Activated CD4-positive, alpha-beta T cell treated with anti-CD3 and anti-CD28 coated beads, Interleukin-2, amount 10 ng/mL, durations not matched to agents 24 days and 14 days (primary cell): ENCODE results near the gene ZNF423. TPM values are rescaled to one million over a fixed set of nuclear protein-coding genes. Genes with fewer than 3 reads are reported as not detected.

Experiments used
- DNase-seq: peaks from one replicate; pipeline ENCODE4 v3.0.0; 2022
- H3K27ac Mint-ChIP-seq: one replicate; pipeline ENCODE4 v1.8.0; 2022; ENCODE audit warnings: mild to moderate bottlenecking, mixed read lengths
- H3K27me3 Mint-ChIP-seq: one replicate; pipeline ENCODE4 v1.8.0; 2022; ENCODE audit warnings: mixed read lengths
- H3K36me3 Mint-ChIP-seq: one replicate; pipeline ENCODE4 v1.8.0; 2022; ENCODE audit warnings: low read depth, mild to moderate bottlenecking, mixed read lengths
- H3K4me1 Mint-ChIP-seq: one replicate; pipeline ENCODE4 v1.8.0; 2021; ENCODE audit warnings: mixed read lengths
- H3K4me3 Mint-ChIP-seq: one replicate; pipeline ENCODE4 v1.8.0; 2022; ENCODE audit warnings: mild to moderate bottlenecking, moderate library complexity, mixed read lengths
- H3K9me3 Mint-ChIP-seq: one replicate; pipeline ENCODE4 v1.8.0; 2021; ENCODE audit warnings: mixed read lengths
- intact Hi-C: fragments of 100-400 bp; cut with micrococcal nuclease; formaldehyde crosslinking; loops from one replicate; pipeline ENCODE4 v1.15.1; 2023
- total RNA-seq: library from RNA; stranded (reverse); gene quantifications from 2 replicates; pipeline ENCODE4 v1.2.3, GENCODE V29; 2022

ZNF423 gene
- total RNA-seq, 1 donor from 2014 or later = not detected

DNA sequence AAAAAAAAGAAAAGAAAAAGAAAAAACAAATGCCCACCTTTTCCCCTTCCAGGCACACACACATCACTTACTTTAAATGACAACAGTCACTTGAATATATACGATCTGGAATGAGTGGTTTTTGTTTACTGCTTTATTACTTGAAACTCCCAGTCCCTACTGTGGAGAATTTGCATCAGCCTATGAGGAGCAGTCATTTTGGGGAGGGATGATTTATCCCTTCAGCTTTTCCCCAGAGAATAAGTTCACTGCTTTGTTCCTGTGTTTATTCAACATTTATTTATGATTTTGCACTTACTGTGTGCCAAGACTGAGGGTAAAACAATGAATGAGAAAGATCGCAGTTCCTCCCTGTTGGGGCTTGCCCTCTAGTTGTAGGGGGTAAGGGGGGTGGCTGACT lies 4.7 kb upstream of the ZNF423 start:
- intact Hi-C loops = no loop called here
- Mint-ChIP-seq H3K27me3 (peaks cover 47% of the 10 kb centered on the region), H3K4me1 (peaks cover 3% of the 10 kb centered on the region), H3K9me3 (no peaks in the 10 kb centered on the region), H3K27ac (no peak overlapping the region), H3K36me3 (peaks cover 2% of the 10 kb centered on the region), H3K4me3 (no peak overlapping the region)
- no peak for DNase-seq

DNA sequence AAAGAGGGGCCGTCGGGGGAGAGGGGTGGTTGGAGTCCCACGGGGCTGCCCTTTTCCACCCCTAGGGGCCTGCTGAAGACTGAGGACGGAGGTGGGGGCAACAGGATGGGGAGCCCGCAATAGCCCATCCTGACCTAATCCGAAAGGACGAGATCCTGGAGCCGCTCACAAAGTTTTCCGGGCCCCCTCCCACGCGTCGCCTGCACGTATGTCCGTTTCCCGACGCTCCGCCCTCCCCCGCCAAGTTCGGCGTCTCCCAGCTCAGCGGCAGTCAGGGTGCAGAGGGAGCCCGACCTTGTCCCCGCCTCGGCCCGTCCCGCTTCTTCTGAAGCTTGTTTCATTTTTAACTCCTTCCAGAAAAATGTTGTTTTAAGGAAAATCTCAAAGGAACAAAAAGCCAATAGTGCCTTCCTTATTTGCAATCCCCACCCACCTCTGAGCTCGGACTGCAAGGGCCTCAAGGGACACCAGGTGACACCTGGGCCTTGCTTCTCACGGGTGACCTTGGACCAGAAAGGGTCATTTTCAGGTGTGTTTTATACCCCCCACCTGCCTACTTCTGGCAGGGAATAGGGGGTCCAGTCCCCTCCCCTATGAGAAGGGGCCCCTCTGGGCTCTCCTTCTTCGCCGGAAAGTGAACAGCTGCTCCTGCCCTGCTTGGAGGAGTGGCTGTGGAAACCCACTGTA lies 3.4 kb upstream of the ZNF423 start:
- peak; percentile 62 for DNase-seq
- peak overlapping the region; percentile 58 for H3K4me3 Mint-ChIP-seq
- intact Hi-C loops = loop anchor here (5.0 kb wide), 1 partner anchor 208 kb away; the partner anchor contains the start of gene HEATR3
- peaks cover 2% of the 10 kb centered on the region for H3K36me3 Mint-ChIP-seq
- no peak overlapping the region for H3K27ac Mint-ChIP-seq
- H3K27me3 Mint-ChIP-seq = peaks cover 48% of the 10 kb centered on the region
- peaks cover 3% of the 10 kb centered on the region for H3K4me1 Mint-ChIP-seq
- no peaks in the 10 kb centered on the region for H3K9me3 Mint-ChIP-seq

DNA sequence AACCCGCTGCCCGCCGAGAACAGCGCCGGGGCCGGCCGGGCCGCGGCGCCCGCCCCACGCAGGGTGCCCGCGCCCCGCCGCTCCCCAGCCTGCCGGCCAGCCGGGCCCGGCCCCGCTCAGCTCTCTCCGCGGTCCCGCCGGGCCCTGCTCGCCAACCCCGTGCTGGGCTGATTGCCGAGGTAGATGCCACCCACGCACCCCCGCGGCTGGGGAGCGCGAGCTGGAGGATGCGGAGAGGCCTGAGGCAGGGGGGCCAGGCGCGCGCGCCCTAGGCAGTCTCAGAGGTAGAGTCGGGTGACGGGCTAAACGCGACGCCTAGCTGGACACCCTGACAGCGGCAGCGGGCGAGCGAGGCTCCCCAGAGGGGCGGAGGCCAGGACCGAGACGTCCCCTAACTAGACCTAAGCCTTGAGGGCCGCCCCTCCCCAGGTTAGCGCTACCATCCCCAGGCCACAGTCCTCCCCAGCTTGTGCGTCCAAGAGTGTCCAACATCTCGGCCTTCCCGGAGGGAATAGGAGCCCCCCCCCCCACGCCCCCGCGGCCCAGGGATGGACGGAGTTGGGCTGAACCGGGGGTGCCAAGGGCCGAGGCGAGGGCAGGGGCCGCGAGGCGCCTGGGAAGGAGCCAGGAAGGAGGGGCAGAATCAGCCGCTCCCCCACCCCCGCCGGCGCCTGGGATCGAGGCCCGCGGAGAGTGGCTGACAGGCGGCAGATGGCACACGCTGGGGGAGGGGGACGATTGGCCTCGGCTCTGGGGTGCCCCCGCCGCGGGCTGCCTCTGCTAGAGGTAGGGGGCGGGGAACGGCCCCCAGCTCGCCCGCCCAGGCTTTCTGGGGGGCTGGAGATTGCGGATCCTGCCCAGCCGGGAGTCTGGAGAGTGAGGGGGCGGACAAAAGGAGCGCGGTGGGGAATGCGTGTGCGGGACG lies 2.5 kb upstream of the ZNF423 start:
- Mint-ChIP-seq H3K9me3 (no peaks in the 10 kb centered on the region), H3K4me3 (peak overlapping the region; percentile 58), H3K27me3 (peaks cover 52% of the 10 kb centered on the region)

DNA sequence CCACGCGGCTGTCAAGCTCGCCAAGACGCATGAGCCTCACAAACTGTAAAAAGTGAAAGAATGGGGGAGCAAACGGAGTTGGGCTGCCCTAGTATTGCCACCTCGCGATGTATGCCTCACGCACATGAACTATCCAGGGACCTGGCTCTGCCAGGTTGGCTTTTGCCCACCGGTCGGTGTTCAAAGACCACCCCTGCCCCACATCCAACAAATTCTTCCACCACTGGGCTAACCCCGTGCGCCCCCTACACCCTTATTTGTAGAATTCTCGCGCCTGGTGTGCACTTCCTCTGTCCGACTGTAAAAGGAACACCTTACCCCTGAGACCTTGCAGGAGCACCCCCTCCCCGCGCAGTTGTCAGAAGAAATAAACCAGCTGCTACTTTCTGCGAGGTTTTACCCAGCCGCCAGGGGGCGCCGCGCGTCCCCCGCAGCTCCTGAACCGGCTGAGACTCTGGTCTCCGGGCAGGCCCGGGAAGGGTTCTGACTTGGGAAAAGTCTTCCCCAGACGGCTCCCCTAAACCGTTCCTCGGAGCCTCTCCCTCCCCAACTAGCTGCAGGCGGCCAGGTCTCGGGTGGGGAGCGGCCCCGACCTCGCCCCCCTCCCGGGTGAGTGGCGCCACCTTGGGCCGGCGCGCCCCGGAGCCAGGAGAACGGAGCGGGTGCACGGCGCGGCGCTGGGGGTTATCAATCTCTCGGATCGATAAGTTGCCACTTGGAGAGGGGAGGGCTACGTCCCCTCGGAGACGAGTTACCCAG lies 1.7 kb upstream of the ZNF423 start:
- DNase-seq = peak; percentile 84
- Mint-ChIP-seq H3K4me1 (peaks cover 3% of the 10 kb centered on the region), H3K9me3 (no peaks in the 10 kb centered on the region), H3K27ac (peak overlapping the region; percentile 53), H3K36me3 (peaks cover 2% of the 10 kb centered on the region), H3K27me3 (peaks cover 56% of the 10 kb centered on the region), H3K4me3 (peak overlapping the region; percentile 79)
- intact Hi-C loops = loop anchor here (5.0 kb wide), 1 partner anchor 210 kb away; the partner anchor contains the start of gene HEATR3

More for the DNA sequence above, 2.5 kb upstream of the ZNF423 start:
- DNase-seq = peak; percentile 68
- H3K27ac Mint-ChIP-seq = no peak overlapping the region
- peaks cover 2% of the 10 kb centered on the region for H3K36me3 Mint-ChIP-seq
- H3K4me1 Mint-ChIP-seq = peaks cover 3% of the 10 kb centered on the region
- intact Hi-C loops = loop anchor here (5.0 kb wide), 1 partner anchor 209 kb away; the partner anchor contains the start of gene HEATR3

DNA sequence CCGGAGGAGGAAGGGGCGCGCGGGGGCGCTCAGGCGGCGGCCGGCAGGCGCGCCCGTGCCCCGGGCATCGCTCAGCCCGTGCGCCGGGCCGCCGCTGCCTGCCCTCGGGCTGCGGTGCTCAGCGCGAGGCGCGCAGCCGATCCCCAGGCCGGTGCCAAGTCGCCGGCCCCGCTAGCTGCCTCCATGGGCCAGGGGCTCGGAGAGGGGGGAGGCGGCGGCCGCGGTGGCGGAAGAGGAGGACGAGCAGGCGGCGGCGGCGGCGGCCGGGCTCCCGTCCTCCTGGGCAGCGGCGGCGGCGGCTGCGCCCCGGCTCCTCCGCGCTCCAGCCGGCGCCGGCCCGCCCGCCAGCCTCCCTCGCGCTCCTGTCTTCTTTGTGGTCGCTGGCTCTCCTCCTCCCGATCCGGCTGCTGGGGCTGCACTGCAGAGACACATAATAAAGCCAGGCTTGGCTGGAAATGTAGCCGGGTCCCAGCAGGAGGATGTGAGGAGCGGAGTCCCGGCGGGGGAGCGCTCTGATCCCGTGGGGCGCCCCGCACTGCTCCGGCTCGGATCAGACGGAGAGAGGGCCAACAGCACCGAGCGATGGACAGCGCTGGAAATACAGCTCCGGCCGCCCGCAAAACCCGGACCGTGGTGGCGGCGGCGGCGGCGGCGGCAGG lies 889 bp upstream of the ZNF423 start:
- Mint-ChIP-seq H3K4me1 (peaks cover 3% of the 10 kb centered on the region), H3K27ac (peak overlapping the region; percentile 51), H3K36me3 (peaks cover 2% of the 10 kb centered on the region), H3K27me3 (peaks cover 57% of the 10 kb centered on the region), H3K9me3 (no peaks in the 10 kb centered on the region), H3K4me3 (peak overlapping the region; percentile 79)
- DNase-seq = peak; percentile 72
- intact Hi-C loops = loop anchor here (5.0 kb wide), 1 partner anchor 210 kb away; the partner anchor contains the start of gene HEATR3

DNA sequence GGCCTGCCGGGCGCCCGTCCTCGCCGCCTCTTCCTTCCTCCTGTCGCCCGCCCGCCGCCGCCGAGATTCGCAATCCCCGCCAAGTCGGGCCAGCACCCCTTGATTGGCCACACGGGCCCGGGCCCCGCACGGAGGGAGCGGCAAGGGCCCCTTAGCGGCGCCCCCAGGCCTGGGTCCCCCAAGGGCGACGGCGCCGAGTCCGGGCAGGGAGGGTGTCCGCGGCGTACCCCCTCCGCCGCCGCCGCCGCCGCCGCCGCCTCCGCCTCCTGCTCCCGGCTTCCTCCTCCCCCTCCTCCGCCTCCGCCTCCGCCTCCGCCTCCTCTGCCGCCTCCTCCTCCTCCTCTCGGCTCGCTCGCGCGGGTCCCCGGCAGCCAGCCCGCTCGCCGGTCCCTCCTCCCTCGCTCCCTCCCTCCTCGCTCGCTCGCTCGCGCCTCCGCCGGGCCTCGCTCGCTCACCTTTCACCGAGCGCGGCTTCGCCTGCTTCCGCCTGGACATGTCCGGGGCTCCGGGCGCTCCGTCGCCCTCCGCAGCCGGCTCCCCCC lies 561 bp downstream of the ZNF423 start:
- DNase-seq = peak; percentile 92
- no peak overlapping the region for H3K27ac Mint-ChIP-seq
- peaks cover 51% of the 10 kb centered on the region for H3K27me3 Mint-ChIP-seq
- peak overlapping the region; percentile 61 for H3K4me3 Mint-ChIP-seq
- peaks cover 3% of the 10 kb centered on the region for H3K4me1 Mint-ChIP-seq
- intact Hi-C loops = loop anchor here (5.0 kb wide), 1 partner anchor 212 kb away; the partner anchor contains the start of gene HEATR3
- no peaks in the 10 kb centered on the region for H3K9me3 Mint-ChIP-seq
- peaks cover 2% of the 10 kb centered on the region for H3K36me3 Mint-ChIP-seq

DNA sequence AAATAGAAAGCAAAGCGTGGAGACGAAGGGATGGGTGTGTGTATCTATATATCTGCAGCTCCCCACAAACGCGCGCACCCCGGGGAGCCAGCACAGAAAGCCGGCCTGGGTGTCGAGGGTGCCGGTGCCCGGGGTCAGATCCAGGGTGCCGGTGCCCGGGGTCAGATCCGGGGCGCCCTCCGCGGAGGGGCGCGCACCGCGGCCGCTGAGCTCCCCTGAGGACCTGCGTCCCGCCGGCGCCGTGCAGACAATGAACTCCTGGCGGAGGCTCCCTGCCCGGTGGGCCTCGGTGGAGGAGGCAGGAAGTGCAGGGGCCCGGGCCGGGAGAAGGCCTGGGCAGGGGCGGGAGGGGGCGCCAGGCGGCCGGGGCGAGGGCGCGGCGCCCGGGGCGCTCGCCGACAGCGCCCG lies 1.1 kb downstream of the ZNF423 start:
- H3K4me3 Mint-ChIP-seq = peak overlapping the region; percentile 59
- H3K36me3 Mint-ChIP-seq = peaks cover 2% of the 10 kb centered on the region
- H3K4me1 Mint-ChIP-seq = peaks cover 3% of the 10 kb centered on the region
- H3K27me3 Mint-ChIP-seq = peaks cover 47% of the 10 kb centered on the region
- no peaks in the 10 kb centered on the region for H3K9me3 Mint-ChIP-seq
- DNase-seq = peak; percentile 61
- H3K27ac Mint-ChIP-seq = no peak overlapping the region
- intact Hi-C loops = loop anchor here (5.0 kb wide), 1 partner anchor 213 kb away; the partner anchor contains the start of gene HEATR3

DNA sequence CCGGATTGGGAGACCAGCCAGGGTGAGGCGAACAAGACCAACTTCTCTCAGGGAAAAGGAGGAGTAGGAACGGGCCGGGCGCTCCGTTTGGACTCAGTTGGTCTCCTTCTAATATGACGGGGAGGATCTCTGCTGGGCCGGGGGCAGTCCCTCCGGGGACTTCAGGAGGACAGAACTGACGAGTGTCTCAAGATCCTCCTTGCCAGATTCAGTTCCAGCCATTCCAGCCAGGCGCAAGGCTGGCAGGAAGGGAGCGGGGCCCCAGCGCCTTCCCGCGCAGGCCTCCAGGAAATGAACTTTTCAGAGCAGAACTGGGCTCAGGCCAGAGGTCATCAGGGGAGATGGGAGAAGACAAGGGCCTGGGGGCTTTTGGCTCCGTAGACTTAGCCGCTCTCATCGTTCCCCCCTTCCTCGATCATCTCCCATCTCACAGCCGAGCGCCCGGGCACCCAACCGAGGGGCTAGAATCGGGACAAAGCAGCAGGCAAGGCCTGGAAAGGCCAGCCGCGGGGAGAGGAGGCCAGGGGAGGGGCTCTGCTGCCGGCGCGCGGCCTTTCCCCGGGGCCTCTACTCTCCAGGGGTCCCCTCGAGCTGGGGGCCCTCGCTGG lies 1.6 kb downstream of the ZNF423 start:
- intact Hi-C loops = no loop called here
- Mint-ChIP-seq H3K4me3 (peak overlapping the region; percentile 59), H3K4me1 (peaks cover 5% of the 10 kb centered on the region), H3K27ac (no peak overlapping the region), H3K36me3 (peaks cover 2% of the 10 kb centered on the region), H3K9me3 (no peaks in the 10 kb centered on the region), H3K27me3 (peaks cover 46% of the 10 kb centered on the region)
- DNase-seq = no peak

DNA sequence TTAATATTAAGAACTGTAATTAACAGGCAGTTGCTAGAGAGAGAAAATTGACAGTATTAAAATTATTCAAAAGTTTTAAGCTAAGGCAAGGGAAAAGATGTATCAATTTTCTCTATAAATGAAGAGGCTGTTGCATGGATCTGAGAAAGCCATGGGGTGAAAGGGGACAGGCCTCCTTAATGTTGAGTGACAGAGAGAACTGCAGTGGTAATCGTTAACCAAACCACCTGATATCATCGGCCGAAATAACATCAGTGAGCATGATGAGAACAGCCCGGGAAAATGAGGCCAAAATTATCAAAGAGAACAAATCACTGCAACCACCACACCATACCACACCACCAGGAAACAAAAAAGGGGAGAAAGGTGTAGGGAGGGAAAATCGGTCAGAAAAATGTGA lies 3.6 kb downstream of the ZNF423 start:
- no peaks in the 10 kb centered on the region for H3K36me3 Mint-ChIP-seq
- H3K4me1 Mint-ChIP-seq = peaks cover 2% of the 10 kb centered on the region
- no peak overlapping the region for H3K4me3 Mint-ChIP-seq
- H3K9me3 Mint-ChIP-seq = no peaks in the 10 kb centered on the region
- no peak for DNase-seq
- intact Hi-C loops = no loop called here
- H3K27me3 Mint-ChIP-seq = peaks cover 42% of the 10 kb centered on the region
- H3K27ac Mint-ChIP-seq = no peak overlapping the region

DNA sequence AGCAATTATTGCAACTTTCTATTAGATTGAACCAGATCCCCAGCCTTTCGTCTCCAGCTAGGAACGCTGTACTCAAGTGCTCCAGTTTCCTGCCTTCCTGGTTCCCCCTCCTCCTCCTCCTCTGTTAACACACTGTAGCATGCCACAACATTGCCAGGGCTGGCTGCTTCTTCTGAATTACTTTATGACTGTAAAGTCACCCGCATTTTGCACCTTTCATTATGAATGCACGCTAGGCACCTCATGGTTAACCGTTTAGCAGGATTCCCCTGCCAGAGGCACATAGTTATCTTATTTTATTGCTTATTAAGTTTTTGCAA lies 4.5 kb downstream of the ZNF423 start:
- Mint-ChIP-seq H3K27ac (no peak overlapping the region), H3K27me3 (peaks cover 41% of the 10 kb centered on the region), H3K4me1 (peaks cover 2% of the 10 kb centered on the region), H3K9me3 (no peaks in the 10 kb centered on the region), H3K4me3 (no peak overlapping the region), H3K36me3 (no peaks in the 10 kb centered on the region)
- intact Hi-C loops = no loop called here
- no peak for DNase-seq

DNA sequence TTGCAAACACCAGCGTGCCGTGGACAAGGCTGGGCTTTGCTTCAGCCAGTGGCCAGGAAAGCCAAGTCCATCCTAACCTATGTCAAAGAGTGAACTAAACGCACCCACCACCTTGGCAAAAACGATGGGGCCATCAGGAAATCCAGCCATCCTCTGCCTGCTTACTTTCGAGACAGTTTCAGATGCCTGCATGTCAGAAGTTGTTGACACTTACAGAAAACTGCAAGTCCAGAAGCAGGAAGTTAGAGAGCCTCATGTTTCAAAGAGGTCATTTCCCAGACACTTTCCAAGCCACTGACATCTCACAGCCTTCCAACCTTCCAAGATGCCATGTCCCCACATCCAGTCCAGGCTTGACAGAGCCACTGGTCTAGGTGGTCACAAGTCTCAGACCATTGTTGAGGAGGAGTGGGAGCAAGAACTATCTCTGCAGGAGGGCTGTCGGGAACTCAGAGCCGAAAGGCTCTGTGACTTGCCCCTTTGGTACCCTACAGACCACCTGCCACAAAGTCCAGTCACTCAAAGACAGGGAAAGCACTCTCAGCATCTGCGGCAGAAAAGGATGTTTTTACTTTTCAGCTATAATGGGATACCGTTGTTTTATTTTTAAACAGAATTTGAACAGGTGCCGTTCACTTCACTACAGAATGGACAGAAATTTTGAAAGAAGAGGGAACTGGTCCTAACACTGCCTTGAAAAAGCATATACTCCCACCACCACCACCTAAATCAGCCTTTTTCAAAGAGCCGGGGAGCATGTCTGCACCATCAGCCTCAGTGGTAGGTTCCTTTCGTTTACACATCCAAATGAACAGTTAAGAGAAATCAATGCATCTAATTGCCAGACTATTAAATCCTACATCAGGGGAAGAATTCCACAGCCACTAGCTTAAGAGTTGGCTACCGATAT lies 5.1 kb downstream of the ZNF423 start:
- Mint-ChIP-seq H3K4me1 (peaks cover 2% of the 10 kb centered on the region), H3K4me3 (no peak overlapping the region), H3K36me3 (no peaks in the 10 kb centered on the region), H3K27me3 (peaks cover 40% of the 10 kb centered on the region), H3K27ac (no peak overlapping the region), H3K9me3 (no peaks in the 10 kb centered on the region)
- intact Hi-C loops = no loop called here
- no peak for DNase-seq

DNA sequence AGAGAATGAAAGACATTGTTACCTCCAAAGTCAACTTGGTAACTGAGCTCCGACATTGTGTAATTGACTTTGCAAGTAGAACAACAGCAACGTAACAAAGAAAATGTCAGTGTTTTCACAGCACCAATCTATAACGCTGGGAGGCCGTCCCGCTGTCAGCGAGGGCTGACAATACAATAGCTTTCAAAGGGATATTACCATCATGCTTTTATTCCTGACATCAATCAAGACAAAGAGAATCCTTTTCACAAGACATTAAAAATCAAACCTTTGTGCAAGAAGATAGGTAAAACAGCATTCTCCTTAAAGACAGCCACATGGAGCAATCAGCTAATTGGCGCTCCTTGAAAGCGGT lies 6.2 kb downstream of the ZNF423 start:
- peaks cover 40% of the 10 kb centered on the region for H3K27me3 Mint-ChIP-seq
- no peak overlapping the region for H3K4me3 Mint-ChIP-seq
- intact Hi-C loops = no loop called here
- peaks cover 2% of the 10 kb centered on the region for H3K4me1 Mint-ChIP-seq
- no peak overlapping the region for H3K27ac Mint-ChIP-seq
- no peaks in the 10 kb centered on the region for H3K9me3 Mint-ChIP-seq
- H3K36me3 Mint-ChIP-seq = no peaks in the 10 kb centered on the region
- no peak for DNase-seq
